Adrenal gland (tissue), 12 donors: ENCODE data around the gene BCL2L1. TPM values are rescaled to one million over a fixed set of nuclear protein-coding genes. Genes with fewer than 3 reads are reported as not detected.
A peak's percentile ranks its signal among the peaks of the same experiment; 100 is the strongest.

Source experiments
- DNase-seq, 7 donors: peaks; one replicate each; pipeline ENCODE4 v3.0.0-alpha.2; 2019 to 2020
- H3K27ac ChIP-seq, 5 donors: fragments of 200-600 bp; sonication (generic) in 4 of 5; 1 replicate in 3 of 5; 2 replicates in 2 of 5; pipeline versions ENCODE4 v1.5.1 to v1.8.0; 2016 to 2020; ENCODE audit warnings: mild to moderate bottlenecking in 1 of 5
- H3K27me3 ChIP-seq: fragments of 200-600 bp; 2 replicates; pipeline ENCODE4 v1.8.0; 2021
- H3K36me3 ChIP-seq, 2 donors: fragments of 200-600 bp; replicated peaks in 1 of 2; 1 replicate in 1 of 2; 2 replicates in 1 of 2; pipeline versions ENCODE4 v1.5.1 to v1.8.0; 2018 to 2022
- H3K4me1 ChIP-seq, 2 donors: fragments of 200-600 bp; replicated peaks in 1 of 2; 1 replicate in 1 of 2; 2 replicates in 1 of 2; pipeline versions ENCODE4 v1.5.1 to v1.8.0; 2018 to 2021
- H3K4me3 ChIP-seq, 4 donors: fragments of 200-600 bp; sonication (generic) in 3 of 4; one replicate each; pipeline ENCODE4 v1.5.1; 2016 to 2018
- H3K9me3 ChIP-seq, 3 donors: fragments of 200-600 bp; sonication (generic) in 1 of 3; replicated peaks in 1 of 3; 1 replicate in 2 of 3; 2 replicates in 1 of 3; pipeline versions ENCODE4 v1.5.1 to v1.8.0; 2016 to 2021
- CTCF ChIP-seq, 6 experiments: fragments of 450-650 bp in 4 of 6; fragments of 200-600 bp in 2 of 6; sonication (generic) in 1 of 6; IDR thresholded peaks; 1 replicate in 5 of 6; 2 replicates in 1 of 6; pipeline versions ENCODE4 v1.5.1 to v1.8.0; 2016 to 2021; ENCODE audit warnings: antibody characterized with exemption in 6 of 6, mild to moderate bottlenecking in 2 of 6, moderate library complexity in 1 of 6
- POLR2A ChIP-seq, 2 donors: fragments of 450-650 bp; IDR thresholded peaks; one replicate each; pipeline ENCODE4 v1.6.1; 2017; ENCODE audit warnings: antibody characterized with exemption in 2 of 2, mild to moderate bottlenecking in 2 of 2, moderate library complexity in 1 of 2
- WGBS, 4 donors: extraction: QIAGEN DNeasy Blood & Tissue Kit in 2 of 4; methylation state at CpG; one replicate each; pipeline versions ENCODE4 v1.1.5 to v1.1.7; 2013 to 2017; 5-methylcytosine and 5-hydroxymethylcytosine counted together
- intact Hi-C, 2 donors: fragments of 100-400 bp; cut with DNase I; formaldehyde crosslinking; loops; one replicate each; pipeline versions ENCODE4 v1.14.1 to v1.15.0; 2022 to 2023
- polyA plus RNA-seq, 3 donors: library from polyadenylated mRNA; stranded (reverse); fragments of 200-250 nt in 2 of 3; fragments of 350-450 nt in 1 of 3; fragmentation: Illumina TruSeq in 1 of 3; extraction: RNeasy Lipid Tissue Mini Kit (QIAGEN cat#74804) in 1 of 3; gene quantifications; one replicate each; pipeline ENCODE4 v1.2.3, GENCODE V29; 2013 to 2014
- total RNA-seq, 9 donors: library from RNA; depleted of rRNA in 4 of 9; stranded (reverse); fragments of >200 nt in 4 of 9; fragments of 120-200 nt in 1 of 9; fragmentation: NEBNext Ultra II Directional in 1 of 9; extraction: Animal tissue kit (Norgen Biotek cat#: 25700) in 1 of 9; gene quantifications; one replicate each; pipeline versions ENCODE4 v1.1.0 to v1.2.4, GENCODE V29; 2013 to 2023
- donor health status: healthy with polysubstance abuse.
- donor health status: Bipolar disorder and iron deficiency.
- donor health status: DM: yes; HTN: yes; CAD: no.
- donor health status: DM: no; HTN: no; CAD: no.
- donor health status: DM: no; HTN: no; CAD: no.
- donor health status: DM: yes; HTN: yes; CAD: no.

The BCL2L1 gene
- total and polyA plus RNA-seq, 12 donors, result 40.2 to 143 (median 64.4) TPM

- no peak for DNase-seq
- Histone ChIP-seq H3K9me3 (no peaks in the 10 kb centered on the region), H3K4me1 (peaks cover 0 to 11% of the 10 kb centered on the region in 2 donors), H3K27me3 (no peaks in the 10 kb centered on the region), H3K4me3 (no peak overlapping the region), H3K27ac (no peak overlapping the region), H3K36me3 (no peaks in the 10 kb centered on the region)
- TF ChIP-seq CTCF (IDR thresholded peaks at IDR 0.05) (no peak), POLR2A (IDR thresholded peaks at IDR 0.05) (no peak)
- intact Hi-C loops, result no loop called here
- 54 to 76% (median 71%) methylated on average over 1 of the region's 1 CpG for WGBS, 4 donors
Observed at GRCh38 chr20:31740656-31741323, 18.1 kb upstream of the BCL2L1 start.

- WGBS, 4 donors, result 5 to 17% (median 6%) methylated on average over 1 of the region's 1 CpG
- intact Hi-C loops, result no loop called here
- Histone ChIP-seq H3K4me1 (peaks cover 0 to 11% of the 10 kb centered on the region in 2 donors), H3K27ac (no peak overlapping the region), H3K36me3 (no peaks in the 10 kb centered on the region), H3K4me3 (no peak overlapping the region), H3K27me3 (no peaks in the 10 kb centered on the region), H3K9me3 (no peaks in the 10 kb centered on the region)
- DNase-seq, result no peak
- TF ChIP-seq POLR2A (IDR thresholded peaks at IDR 0.05) (no peak), CTCF (IDR thresholded peaks at IDR 0.05) (no peak)
Observed at GRCh38 chr20:31740208-31740607, 17.5 kb upstream of the BCL2L1 start.

- Histone ChIP-seq H3K4me1 (peaks cover 0 to 11% of the 10 kb centered on the region in 2 donors), H3K27ac (no peak overlapping the region), H3K4me3 (peak overlapping the region in 3 of 4 donors; percentile 63 to 76 (median 68)), H3K9me3 (no peaks in the 10 kb centered on the region), H3K36me3 (no peaks in the 10 kb centered on the region), H3K27me3 (no peaks in the 10 kb centered on the region)
- intact Hi-C loops, result no loop called here
- DNase-seq, result no peak
- TF ChIP-seq POLR2A (IDR thresholded peaks at IDR 0.05), result no peak
- no peak for TF ChIP-seq CTCF (IDR thresholded peaks at IDR 0.05)
- 0 to 2% (median 1%) methylated on average over 11 of the region's 11 CpGs for WGBS, 4 donors
Observed at GRCh38 chr20:31739550-31739977, 16.9 kb upstream of the BCL2L1 start.

GRCh38 chr20:31738729-31739549, 16.3 kb upstream of the BCL2L1 start, which contains the start of gene TPX2:
Gene TPX2 (plus strand): TSS chr20:31739290. CDS start chr20:31757477, 18,187 bp downstream.
- TF ChIP-seq CTCF (IDR thresholded peaks at IDR 0.05) (peak in 5 of 6 experiments; percentile 9 to 38 (median 31)), POLR2A (IDR thresholded peaks at IDR 0.05) (peak; percentile 44 to 89)
- intact Hi-C loops, result no loop called here
- WGBS, 4 donors, result 0 to 2% (median 0%) methylated on average over 28 to 54 of the region's 54 CpGs
- DNase-seq, result peak; percentile 91 to 98 (median 97)
- no peaks in the 10 kb centered on the region for H3K36me3 ChIP-seq
- H3K27ac ChIP-seq, result peak within 1 kb of the TSS in 4 of 5 donors; percentile 52 to 76 (median 61)
- H3K4me1 ChIP-seq, result peaks cover 0 to 11% of the 10 kb centered on the region in 2 donors
- H3K4me3 ChIP-seq, result peak within 1 kb of the TSS; percentile 63 to 76 (median 72)
- no peaks in the 10 kb centered on the region for H3K27me3 ChIP-seq
- no peaks in the 10 kb centered on the region for H3K9me3 ChIP-seq
